Measurements from ENCODE around the gene CHMP6. TPM values are rescaled to one million over a fixed set of nuclear protein-coding genes. Genes with fewer than 3 reads are reported as not detected.

CHMP6 gene
- total and polyA plus RNA-seq, 9 of the 15 experiments (the other 6 are each of a cell fraction or from before 2014, with no cell fraction given), result 0.25 to 30.4 (median 13.4) TPM

GRCh38 chr17:80970044-80970761 lies 21.4 kb upstream of the CHMP6 start:
- peak overlapping the region in 1 of 2 experiments; percentile 61; a peak in 2 of 4 replicates for H3K9ac ChIP-seq (ENCODE audit: insufficient read depth in 1 of 2, low read depth in 2 of 2, low read length in 2 of 2)
- ATAC-seq (peak; percentile 77), FAIRE-seq (no peak), DNase-seq (ENCODE audit: extremely low read depth in 1 of 4, low spot score in 3 of 4) (peak in 3 of 4 experiments; percentile 34 to 52 (median 40))
- in situ Hi-C loops (cut with MboI) (no loop called here), intact Hi-C loops (cut with micrococcal nuclease) (no loop called here)
- H3K27ac ChIP-seq (ENCODE audit: extremely low read depth, low read depth, low read length), result no peak overlapping the region
- H3K79me2 ChIP-seq (ENCODE audit: control insufficient read depth, insufficient read depth, low read length), result no peaks in the 10 kb centered on the region
- ChIA-PET POLR2A (no interaction called here), CTCF (ENCODE audit: low intra/inter-chr PET ratio) (interaction anchor here (0.6 to 3.0 kb wide), 3 partner anchors 16 to 543 kb away, joined by 3 to 20 read pairs (median 5); no protein-coding TSS in a partner anchor)
- peaks cover 3% of the 10 kb centered on the region; the same call in 1 of the 3 replicates for H3K36me3 ChIP-seq (ENCODE audit: control insufficient read depth, insufficient read depth, low read length)
- WGBS (ENCODE audit: insufficient coverage, low coverage, missing lambda C conversion rate), result 28% methylated on average over 19 of the region's 20 CpGs
- peaks cover 0 to 49% of the 10 kb centered on the region in 2 experiments; a peak in 4 of 5 replicates for H3K4me1 ChIP-seq (replicated peaks in 1 of 2; ENCODE audit: control insufficient read depth in 2 of 2, insufficient read depth in 2 of 2, low read length in 2 of 2)
- no peaks in the 10 kb centered on the region for H4K20me1 ChIP-seq (replicated peaks; ENCODE audit: control insufficient read depth, insufficient read depth, low read length)
- peaks cover 15 to 20% of the 10 kb centered on the region in 2 experiments for H3K27me3 ChIP-seq (ENCODE audit: control insufficient read depth in 2 of 2, insufficient read depth in 2 of 2, low read length in 2 of 2)
- H3K9me1 ChIP-seq (ENCODE audit: control insufficient read depth, insufficient read depth, low read length), result no peaks in the 10 kb centered on the region
- H3K4me3 ChIP-seq, result no peak overlapping the region
- no peaks in the 10 kb centered on the region for H3K9me3 ChIP-seq (replicated peaks; ENCODE audit: control insufficient read depth, insufficient read depth, low read depth, low read length)
- H2AFZ ChIP-seq (ENCODE audit: low read depth, low read length), result no peak overlapping the region
- no peak overlapping the region for H3K4me2 ChIP-seq (ENCODE audit: insufficient read depth, low read length)
- BruUV-seq (replicated peaks), result no TSS peak
- TF ChIP-seq DDX20 (tag; IDR thresholded peaks at IDR 0.05; ENCODE audit: low read depth) (no peak), STAG1 (CRISPR knock-in tag; IDR thresholded peaks at IDR 0.05; ENCODE audit: borderline replicate concordance) (peak; percentile 67; the same call in 1 of the 2 replicates), CREB3 (tag; conservative IDR thresholded peaks at IDR 0.05; ENCODE audit: low read depth) (no peak), ZC3H11A (IDR thresholded peaks at IDR 0.05; ENCODE audit: low read depth, low read length) (no peak), CXXC5 (CRISPR knock-in tag; IDR thresholded peaks at IDR 0.05) (no peak), CTCF (IDR thresholded peaks at IDR 0.05 in 2 of 3, conservative IDR thresholded peaks at IDR 0.05 in 1 of 3; ENCODE audit: insufficient read depth in 2 of 3, low read depth in 1 of 3, low read length in 3 of 3) (peak; percentile 48 to 60 (median 48)), PPARD (CRISPR knock-in tag; IDR thresholded peaks at IDR 0.05) (no peak), NEUROD1 (IDR thresholded peaks at IDR 0.05; ENCODE audit: borderline replicate concordance, low read depth, low read length, partially characterized antibody) (no peak), ZNF830 (CRISPR knock-in tag; IDR thresholded peaks at IDR 0.05) (no peak), PCBP1 (IDR thresholded peaks at IDR 0.05; ENCODE audit: low read depth, low read length, poor library complexity, severe bottlenecking) (peak; percentile 18), STAT5B (CRISPR knock-in tag; IDR thresholded peaks at IDR 0.05) (no peak), PHTF2 (CRISPR knock-in tag; IDR thresholded peaks at IDR 0.05) (no peak)
